ENCODE results near the gene SAG. TPM values are rescaled to one million over a fixed set of nuclear protein-coding genes. Genes with fewer than 3 reads are reported as not detected.

The SAG gene
- total and polyA plus RNA-seq, 2 of the 13 experiments (the other 11 are each of a cell fraction or from before 2014, with no cell fraction given) = not detected

DNA sequence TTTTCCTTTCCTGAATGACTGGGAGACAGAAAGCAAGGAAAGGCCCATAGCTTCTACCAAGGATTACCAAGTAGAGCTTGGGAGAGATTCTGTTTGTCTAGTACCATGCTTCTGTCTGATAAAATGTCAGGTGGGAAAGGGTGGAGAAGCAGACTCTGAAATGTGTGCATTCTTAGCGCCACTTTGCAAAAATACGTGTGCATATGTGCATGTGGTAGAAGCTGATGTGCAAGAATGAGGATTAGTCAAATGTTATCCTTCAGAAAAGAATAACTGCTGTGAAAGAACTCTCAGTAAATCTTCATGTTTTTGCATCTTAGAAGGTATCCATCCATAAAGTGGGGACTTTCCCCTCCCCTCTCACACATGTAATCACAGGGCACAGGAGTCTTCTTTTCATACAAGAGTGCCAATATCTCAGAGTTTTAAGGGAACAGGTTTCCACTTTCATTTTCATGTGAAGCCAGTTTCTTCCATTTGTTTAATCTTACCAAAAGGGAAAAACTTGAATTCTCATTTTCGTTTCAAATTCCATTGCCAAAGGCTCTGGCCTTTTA, 31.3 kb downstream of the SAG start (continued):
- TF ChIP-seq, protein P1, sequence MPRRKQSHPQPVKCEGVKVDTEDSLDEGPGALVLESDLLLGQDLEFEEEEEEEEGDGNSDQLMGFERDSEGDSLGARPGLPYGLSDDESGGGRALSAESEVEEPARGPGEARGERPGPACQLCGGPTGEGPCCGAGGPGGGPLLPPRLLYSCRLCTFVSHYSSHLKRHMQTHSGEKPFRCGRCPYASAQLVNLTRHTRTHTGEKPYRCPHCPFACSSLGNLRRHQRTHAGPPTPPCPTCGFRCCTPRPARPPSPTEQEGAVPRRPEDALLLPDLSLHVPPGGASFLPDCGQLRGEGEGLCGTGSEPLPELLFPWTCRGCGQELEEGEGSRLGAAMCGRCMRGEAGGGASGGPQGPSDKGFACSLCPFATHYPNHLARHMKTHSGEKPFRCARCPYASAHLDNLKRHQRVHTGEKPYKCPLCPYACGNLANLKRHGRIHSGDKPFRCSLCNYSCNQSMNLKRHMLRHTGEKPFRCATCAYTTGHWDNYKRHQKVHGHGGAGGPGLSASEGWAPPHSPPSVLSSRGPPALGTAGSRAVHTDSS (CRISPR knock-in tag; conservative IDR thresholded peaks at IDR 0.05) = no peak
- no peak for TF ChIP-seq FOXC1 (CRISPR knock-in tag; IDR thresholded peaks at IDR 0.05; ENCODE audit: borderline replicate concordance)
- TF ChIP-seq, protein P2, sequence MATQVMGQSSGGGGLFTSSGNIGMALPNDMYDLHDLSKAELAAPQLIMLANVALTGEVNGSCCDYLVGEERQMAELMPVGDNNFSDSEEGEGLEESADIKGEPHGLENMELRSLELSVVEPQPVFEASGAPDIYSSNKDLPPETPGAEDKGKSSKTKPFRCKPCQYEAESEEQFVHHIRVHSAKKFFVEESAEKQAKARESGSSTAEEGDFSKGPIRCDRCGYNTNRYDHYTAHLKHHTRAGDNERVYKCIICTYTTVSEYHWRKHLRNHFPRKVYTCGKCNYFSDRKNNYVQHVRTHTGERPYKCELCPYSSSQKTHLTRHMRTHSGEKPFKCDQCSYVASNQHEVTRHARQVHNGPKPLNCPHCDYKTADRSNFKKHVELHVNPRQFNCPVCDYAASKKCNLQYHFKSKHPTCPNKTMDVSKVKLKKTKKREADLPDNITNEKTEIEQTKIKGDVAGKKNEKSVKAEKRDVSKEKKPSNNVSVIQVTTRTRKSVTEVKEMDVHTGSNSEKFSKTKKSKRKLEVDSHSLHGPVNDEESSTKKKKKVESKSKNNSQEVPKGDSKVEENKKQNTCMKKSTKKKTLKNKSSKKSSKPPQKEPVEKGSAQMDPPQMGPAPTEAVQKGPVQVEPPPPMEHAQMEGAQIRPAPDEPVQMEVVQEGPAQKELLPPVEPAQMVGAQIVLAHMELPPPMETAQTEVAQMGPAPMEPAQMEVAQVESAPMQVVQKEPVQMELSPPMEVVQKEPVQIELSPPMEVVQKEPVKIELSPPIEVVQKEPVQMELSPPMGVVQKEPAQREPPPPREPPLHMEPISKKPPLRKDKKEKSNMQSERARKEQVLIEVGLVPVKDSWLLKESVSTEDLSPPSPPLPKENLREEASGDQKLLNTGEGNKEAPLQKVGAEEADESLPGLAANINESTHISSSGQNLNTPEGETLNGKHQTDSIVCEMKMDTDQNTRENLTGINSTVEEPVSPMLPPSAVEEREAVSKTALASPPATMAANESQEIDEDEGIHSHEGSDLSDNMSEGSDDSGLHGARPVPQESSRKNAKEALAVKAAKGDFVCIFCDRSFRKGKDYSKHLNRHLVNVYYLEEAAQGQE (IDR thresholded peaks at IDR 0.05; ENCODE audit: borderline replicate concordance in 1 of 2, low read depth in 1 of 2, low read length in 2 of 2) = no peak
- no peak for TF ChIP-seq TEAD2 (CRISPR knock-in tag; IDR thresholded peaks at IDR 0.05)
- TF ChIP-seq KDM6A (CRISPR knock-in tag; IDR thresholded peaks at IDR 0.05; ENCODE audit: low read depth) = no peak

GRCh38 chr2:233339427-233339826, 31.8 kb downstream of the SAG start:
- in situ Hi-C loops (cut with HindIII; ENCODE audit: extremely low pct_ligation_motif_present, low pct_unique_long_range_greater_than_20kb) (no loop called here), intact Hi-C loops (cut with micrococcal nuclease; ENCODE audit: unreplicated experiment) (no loop called here)
- Histone ChIP-seq H3K27ac (ENCODE audit: extremely low read length, insufficient read depth, low read length) (no peak overlapping the region), H3K36me3 (replicated peaks in 1 of 2; ENCODE audit: control insufficient read depth in 1 of 2, insufficient read depth in 2 of 2, low read length in 2 of 2) (no peaks in the 10 kb centered on the region), H2AFZ (ENCODE audit: low read length) (no peak overlapping the region), H3K4me3 (replicated peaks in 1 of 3; ENCODE audit: insufficient read depth in 1 of 3, low read depth in 2 of 3, low read length in 3 of 3) (no peak overlapping the region), H3K9ac (ENCODE audit: insufficient read depth, low read depth, low read length) (no peak overlapping the region), H3K27me3 (ENCODE audit: control insufficient read depth in 1 of 2, insufficient read depth in 2 of 2, low read length in 2 of 2) (peaks cover 0 to 4% of the 10 kb centered on the region in 2 experiments; a peak in 2 of 5 replicates), H3K9me3 (ENCODE audit: low read length) (no peaks in the 10 kb centered on the region), H3K4me1 (ENCODE audit: insufficient read depth, low read length) (peaks cover 42% of the 10 kb centered on the region), H3K4me2 (ENCODE audit: low read depth, low read length) (no peak overlapping the region), H4K20me1 (ENCODE audit: insufficient read depth, low read length) (no peaks in the 10 kb centered on the region), H3K79me2 (ENCODE audit: insufficient read depth, low read length) (no peaks in the 10 kb centered on the region)
- TF ChIP-seq KDM5A (IDR thresholded peaks at IDR 0.05; ENCODE audit: borderline replicate concordance, low read length) (no peak), CEBPB (IDR thresholded peaks at IDR 0.05; ENCODE audit: borderline replicate concordance, low read depth, low read length) (peak; percentile 41; the same call in 1 of the 2 replicates)
- TF ChIP-seq, protein P3, sequence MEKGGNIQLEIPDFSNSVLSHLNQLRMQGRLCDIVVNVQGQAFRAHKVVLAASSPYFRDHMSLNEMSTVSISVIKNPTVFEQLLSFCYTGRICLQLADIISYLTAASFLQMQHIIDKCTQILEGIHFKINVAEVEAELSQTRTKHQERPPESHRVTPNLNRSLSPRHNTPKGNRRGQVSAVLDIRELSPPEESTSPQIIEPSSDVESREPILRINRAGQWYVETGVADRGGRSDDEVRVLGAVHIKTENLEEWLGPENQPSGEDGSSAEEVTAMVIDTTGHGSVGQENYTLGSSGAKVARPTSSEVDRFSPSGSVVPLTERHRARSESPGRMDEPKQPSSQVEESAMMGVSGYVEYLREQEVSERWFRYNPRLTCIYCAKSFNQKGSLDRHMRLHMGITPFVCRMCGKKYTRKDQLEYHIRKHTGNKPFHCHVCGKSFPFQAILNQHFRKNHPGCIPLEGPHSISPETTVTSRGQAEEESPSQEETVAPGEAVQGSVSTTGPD (CRISPR knock-in tag; IDR thresholded peaks at IDR 0.05) = no peak
- DNase-seq (ENCODE audit: low spot score) (no peak), FAIRE-seq (no peak), ATAC-seq (no peak)
- 5% methylated on average over 3 of the region's 3 CpGs for WGBS (ENCODE audit: low lambda C conversion rate)
- POLR2A ChIA-PET = no interaction called here
- no TSS peak for BruUV-seq (replicated peaks)
- CTCF ChIA-PET (ENCODE audit: low intra/inter-chr PET ratio, low total read pairs) = no interaction called here
